NCI-H187 treated with DMSO at 0.1 percent for 48 hours (cell line): Measurements from ENCODE around the gene CASR.
A peak's percentile ranks its signal among the peaks of the same experiment; 100 is the strongest.

Experiments used
- DNase-seq: peaks from one replicate; lab custom pipeline; 2025; lab: John Stamatoyannopoulos, UW

The CASR gene

DNA sequence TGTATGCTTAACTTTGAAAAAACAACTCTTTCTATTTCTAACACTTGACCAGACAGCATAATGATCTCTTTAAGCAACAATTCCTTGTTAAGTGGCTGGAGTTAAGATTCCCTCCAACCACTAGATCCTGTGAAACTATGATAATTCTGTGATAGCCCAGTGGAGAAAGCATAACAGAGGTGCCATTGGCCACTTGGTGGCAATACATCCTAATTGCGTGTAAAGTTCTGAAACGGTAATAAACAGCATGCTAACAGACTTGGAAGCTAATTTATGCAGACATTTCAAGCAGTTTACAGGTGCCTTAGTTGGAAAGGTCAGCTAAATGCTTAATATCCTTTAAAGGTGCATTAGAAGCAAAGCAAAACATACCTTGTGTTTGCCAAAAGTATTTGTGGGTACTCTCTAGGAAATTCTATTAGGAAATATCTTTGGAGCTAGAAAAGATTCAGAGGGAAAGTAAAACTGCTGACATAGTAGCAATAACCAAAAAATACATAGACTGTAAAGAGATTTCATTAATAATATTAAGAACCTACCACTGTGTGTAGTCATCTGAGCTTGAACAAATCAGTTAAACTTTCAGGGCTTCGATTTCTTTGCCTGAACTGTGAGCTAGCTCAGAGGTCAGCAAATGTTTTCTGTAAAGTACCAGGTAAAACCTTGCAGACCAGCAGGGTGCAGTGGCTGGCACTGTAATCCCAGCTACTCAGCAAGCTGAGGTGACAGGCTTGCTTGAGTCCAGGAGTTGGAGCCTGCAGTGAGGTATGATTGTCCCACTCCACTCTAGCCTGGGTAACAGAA lies 122.6 kb downstream of the CASR start:
- DNase-seq: no peak

DNA sequence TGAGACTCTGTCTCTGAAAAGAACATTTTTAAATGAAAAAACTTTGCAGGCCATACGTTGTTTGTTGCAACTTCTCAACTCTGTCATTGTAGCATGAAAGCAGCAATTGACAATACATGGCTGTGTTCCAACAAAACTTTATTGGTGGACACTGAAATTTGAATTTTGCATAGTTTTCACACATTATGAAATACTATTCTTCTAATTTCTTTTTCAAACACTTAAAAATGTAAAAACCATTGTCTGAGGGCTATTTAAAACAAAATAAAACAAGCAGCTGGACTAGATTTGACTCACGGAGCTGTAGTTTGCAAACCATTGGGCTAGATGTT lies 123.1 kb downstream of the CASR start:
- no peak for DNase-seq

DNA sequence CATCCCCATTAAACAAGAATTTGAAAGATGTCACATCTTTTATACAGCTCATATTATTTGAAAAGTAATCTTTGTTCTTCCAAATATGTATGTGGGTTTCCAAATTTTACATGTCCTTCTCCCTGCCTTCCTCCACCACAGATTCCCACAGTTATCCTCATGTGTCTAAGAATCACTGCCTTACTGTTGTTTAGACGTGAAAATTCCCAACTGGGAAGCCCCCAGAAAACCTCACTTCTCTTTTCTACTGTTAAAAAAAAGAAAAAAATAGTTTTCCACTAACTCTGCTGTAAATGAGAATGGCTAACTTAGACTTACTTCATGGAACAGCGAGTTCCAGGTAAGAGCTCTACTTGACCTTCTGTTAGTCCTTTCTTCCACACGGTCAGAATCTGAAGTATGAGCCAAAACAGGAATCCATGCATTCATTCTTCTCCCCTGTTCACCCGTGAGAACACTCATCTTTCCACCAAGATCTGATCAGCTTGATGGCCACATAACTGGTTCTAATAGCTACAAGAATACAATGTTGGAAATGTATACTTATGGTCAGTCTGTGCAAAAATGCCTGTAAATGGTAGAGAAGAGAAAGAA lies 123.7 kb downstream of the CASR start:
- no peak for DNase-seq

DNA sequence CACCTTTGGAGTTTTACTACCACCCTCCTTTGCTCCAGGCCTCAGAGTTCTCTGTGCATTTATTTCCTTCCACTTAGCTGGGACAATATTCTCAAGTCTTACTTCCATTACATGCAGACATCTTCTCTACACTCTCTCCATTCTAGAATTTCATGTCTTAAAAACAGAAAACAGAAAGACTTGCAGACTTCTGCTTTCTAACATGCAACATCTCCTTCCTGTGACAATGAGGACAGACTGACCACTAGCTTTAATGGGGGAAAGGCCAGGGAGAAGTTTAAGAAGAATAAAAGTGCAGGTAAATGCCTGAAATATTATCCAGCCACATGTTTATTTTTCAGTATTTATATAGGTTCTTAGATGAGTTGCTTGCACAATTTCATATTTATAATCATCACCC lies 124.5 kb downstream of the CASR start:
- DNase-seq: no peak

DNA sequence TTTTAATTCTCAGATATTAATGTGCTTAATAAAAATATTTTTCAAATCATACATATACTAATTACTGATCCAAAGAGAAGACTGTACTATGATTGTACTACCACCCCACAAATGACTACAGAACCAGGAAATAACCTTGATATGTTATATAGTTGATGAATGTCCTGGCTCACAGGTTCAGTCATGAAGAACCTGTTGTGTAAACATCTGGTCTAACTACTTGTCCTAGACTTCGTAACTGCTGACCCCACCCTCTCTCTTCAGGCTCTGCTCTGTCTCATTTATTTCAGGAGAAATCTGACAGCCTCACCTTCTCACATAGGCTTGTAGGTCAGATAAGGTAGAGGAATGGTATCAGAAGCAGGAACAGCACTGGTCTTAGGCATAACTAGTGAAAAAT lies 126.9 kb downstream of the CASR start:
- peak; percentile 13 for DNase-seq

DNA sequence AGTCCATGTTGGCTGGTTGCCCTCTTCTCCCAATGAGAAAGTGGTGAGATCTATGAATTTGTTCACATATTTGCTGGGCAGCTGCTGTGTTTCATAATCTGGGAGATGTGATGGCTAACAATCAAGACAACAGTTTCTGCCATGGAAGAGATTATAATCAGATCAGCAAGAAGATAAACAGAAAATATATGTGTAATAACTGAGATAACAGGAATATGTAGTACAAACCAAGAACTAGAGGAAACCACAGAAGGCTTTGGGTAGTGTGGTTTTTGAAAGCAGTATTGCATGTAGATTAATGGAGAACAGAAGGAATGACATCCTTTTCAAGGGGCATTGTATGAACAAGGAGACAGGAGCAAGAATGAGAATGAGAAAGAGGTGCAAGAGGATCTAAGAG lies 129.4 kb downstream of the CASR start:
- DNase-seq: no peak

DNA sequence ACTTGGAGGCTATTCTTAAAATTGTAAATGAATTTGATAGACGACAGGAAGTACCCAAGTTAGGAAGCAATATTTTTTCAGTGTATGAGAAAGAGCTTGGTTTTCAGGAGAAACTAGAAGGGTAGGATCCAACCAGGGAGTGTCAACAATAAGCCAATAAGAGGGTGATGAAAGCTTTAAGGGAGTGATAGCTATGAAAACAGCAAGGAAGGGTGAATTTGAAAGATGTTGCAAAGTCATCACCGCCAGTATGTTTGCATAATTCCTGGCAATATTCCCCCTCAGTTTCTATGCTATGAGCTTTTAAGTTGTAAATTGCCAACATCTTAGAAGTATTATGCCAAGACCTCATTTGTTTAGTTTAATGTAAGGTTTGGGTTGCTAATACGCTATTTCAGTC lies 129.8 kb downstream of the CASR start:
- DNase-seq: no peak

DNA sequence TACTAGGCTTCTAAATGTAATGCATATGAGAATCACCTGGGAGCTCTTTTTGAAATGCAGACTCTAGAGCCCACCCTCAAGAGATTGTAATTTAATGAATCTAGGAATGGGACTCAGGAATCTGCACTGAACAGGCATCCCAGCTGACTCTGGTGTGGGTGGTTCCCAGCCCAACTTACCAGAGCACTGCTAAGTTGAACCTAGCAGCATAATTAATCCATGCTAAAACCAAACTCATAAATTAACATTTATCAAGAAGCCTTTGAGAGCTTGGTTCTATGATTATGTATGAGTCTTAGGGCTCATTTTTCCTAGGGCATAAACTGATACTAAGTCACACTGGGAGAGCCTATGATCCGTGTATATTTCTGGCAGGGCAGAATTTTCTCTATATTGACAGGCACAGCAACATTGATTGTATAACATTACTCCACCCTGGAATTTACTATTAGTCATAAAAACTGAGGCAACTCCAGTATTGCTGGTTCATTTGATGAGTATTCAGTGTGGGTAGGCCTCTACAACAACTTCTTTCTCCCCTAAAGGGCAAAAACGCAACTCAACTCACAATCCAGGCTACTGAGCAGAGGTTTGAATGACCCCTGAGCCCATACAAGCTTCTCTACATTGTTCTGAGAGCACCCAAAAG lies 130.9 kb downstream of the CASR start:
- no peak for DNase-seq

DNA sequence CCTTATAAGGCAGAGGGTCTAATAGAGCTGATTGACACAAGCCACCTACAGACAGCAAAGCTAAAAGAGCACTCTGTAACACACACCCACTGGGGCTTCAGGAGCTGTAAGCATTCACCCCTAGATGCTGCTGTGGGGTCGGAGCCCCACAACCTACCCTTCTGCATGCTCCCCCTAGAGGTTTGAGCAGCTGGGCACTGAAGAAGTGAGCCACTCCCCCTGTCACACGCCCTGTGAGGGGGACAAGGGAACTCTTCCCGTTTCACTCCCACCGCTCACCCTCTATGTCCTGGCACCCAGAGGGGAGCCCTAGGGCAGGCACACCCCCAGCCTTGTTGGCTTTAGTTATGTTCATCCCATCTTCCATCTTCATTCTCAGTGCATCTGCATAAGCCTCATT lies 132.2 kb downstream of the CASR start:
- DNase-seq: no peak

DNA sequence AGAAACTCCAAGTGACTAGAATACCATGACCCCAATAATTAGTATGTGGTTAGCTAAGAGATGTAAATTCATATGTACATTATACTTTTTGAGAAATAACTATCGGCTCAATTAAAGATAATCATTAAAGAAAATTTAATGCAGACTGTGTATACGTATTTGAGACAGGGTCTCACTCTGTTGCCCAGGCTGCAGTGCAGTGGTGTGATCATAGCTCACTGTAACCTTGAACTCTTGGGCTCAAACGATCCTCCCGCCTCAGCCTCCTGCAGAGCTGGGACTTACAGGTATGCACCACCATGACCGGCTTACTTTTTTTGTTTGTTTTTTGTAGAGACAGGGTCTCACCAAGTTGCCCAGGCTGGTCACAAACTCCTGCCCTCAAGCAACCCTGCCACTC lies 132.9 kb downstream of the CASR start:
- no peak for DNase-seq

DNA sequence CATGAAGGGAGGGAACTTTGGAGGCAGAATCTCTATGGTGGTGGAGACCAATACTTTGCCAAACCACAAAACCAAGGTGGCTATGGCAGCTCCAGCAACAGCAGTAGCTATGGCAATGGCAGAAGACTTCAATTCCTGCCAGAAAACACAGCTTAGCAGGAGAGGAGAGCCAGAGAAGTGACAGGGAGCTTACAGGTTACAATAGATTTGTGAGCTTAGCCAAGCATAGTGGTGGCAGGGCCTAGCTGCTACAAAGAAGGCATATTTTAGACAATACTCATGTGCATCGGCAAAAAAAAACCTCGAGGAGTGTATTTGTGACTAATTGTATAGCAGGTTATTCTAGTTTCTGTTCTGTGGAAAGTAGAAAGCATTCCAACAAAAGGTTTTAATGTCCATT lies 135.2 kb downstream of the CASR start:
- no peak for DNase-seq

DNA sequence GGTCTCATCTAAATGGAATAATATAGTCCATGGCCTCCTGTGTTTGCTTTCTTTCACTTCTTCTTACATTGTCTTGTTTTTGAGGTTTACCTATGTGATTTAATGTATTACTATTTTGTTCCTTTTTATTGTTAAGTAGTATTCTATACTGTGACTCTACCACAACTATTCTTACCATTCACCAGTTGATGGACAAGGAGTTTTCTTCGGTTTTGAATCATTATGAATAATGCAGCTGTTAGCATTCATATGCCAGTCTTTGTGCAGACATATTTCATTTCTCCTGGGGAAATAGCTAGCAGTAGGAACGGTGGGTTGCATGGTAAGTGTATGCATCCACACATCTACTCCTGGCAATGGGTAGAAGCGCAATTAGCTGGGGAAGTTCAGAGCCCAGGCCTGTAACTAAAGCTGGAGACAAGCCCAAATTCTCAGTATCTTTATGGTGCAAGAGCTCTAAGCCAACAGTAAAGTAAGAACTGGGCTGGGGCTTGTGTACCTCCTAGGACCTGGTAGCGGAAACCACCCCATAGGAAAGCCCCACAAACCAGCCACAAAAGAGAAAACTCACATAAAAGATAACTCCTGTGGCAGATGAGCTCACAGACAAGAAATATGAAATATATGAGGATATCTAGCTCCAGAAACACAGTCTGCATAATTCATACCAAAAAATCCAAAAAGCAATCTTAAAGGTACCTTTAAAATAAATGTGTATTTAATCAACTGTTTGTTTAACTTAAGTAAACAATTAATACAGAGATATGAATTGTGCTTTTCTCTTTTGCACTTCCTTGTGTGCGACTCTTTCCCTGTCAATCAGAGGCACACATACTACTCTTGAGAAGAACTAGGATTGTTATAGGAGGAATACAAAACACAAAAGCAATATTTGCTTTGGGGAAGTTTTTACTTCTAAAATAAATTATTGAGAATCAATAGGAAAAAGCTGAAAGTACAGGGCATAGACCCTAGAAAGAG lies 138.9 kb downstream of the CASR start:
- no peak for DNase-seq

DNA sequence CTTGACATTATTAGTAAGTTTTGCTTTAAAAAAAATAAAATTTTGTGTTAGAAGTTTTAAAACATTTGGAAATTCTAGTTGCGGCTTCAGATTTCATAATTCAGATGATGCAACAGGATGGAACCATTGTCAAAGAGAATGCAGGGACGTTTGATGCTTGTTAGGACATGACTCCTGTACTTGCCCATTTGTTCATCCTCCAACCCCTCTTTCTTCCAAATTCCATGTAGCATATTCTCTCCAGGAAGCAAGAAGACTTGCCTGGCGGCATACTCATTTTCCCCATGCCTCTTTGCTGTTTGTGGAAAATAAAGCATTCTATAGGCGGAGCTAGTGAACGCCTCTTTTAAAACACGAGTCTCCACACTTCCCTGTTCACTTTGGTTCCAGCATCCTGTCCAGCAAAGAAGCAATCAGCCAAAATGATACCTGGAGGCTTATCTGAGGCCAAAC lies 141.4 kb downstream of the CASR start, which contains the start of gene CSTA:
Gene CSTA (plus strand): TSS at position 378 of the 453 bp plus-strand sequence. CDS start 45 bp downstream, at position 423.
- DNase-seq: no peak

DNA sequence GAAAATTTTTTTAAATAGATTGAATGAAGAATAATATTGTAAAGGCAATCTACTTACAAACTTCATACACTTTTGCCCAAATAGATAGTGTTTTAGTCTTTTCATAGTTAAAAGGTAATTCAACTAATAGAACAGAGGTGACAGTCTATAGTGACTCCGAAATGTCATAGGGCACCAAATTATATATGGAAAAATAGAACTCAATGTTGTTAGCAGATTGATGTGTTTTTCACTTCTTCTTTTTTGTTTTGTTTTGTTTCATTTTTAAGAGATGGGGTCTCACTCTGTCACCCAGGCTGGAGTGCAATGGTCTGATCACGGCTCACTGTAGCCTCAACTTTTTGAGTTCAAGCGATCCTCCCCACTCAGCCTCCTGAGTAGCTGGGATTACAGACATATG lies 142.3 kb downstream of the CASR start:
- DNase-seq: no peak

DNA sequence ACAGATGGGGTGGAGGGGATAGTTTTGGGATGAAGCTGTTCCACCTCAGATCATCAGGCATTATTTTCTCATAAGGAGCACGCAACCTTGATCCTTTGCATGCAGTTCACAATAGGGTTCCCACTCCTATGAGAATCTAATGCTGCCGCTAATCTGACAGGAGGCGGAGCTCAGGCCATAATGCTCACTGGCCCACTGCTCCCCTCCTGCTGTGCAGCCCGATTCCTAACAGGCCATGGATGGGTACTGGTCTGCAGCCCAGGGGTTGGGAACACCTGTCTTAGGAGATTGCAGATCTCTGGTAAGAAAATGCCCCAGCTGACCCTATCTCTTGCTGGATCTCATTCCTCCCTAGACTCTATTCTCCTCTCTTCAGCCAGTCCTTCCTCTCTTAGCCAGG lies 148.4 kb downstream of the CASR start:
- DNase-seq: no peak

DNA sequence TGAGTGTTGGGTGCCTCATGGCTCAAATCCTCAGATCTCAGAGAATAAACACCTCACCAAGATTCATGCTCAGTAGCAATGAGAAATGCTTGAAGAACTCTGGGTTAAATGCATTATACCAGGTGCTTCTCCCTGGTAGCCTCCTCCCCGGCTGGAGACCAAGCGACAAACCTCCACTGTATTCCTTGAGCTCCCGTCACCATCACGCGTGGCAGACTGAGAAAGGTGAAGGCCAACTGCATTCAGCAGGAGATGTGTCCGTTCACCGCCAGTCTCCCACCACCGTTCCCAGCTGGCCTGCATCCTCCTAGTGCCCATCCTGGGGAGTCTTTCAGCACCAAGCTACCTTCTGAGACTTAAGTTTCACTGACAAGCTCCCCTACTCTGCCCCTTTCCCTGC lies 149.1 kb downstream of the CASR start:
- DNase-seq: no peak
